HUES6 (cell line): ENCODE data around the gene FAM200C.

Source experiments
- H3K27ac ChIP-seq: 2 replicates; pipeline ENCODE4 v1.7.0; 2013; ENCODE audit warnings: low read depth, mild to moderate bottlenecking, low read length, inconsistent platforms
- H3K27me3 ChIP-seq: 2 replicates; pipeline ENCODE4 v1.6.1; 2013; ENCODE audit warnings: low read length; ENCODE audit not compliant: control insufficient read depth, insufficient read depth
- H3K36me3 ChIP-seq: 2 replicates; pipeline ENCODE4 v1.6.1; 2013; ENCODE audit warnings: low read length; ENCODE audit not compliant: control insufficient read depth, insufficient read depth
- H3K4me1 ChIP-seq: 2 replicates; pipeline ENCODE4 v1.6.1; 2013; ENCODE audit warnings: low read length; ENCODE audit not compliant: control insufficient read depth, insufficient read depth
- H3K4me3 ChIP-seq: 2 replicates; pipeline ENCODE4 v1.5.1; 2013; ENCODE audit warnings: low read depth, low read length
- H3K9ac ChIP-seq: one replicate; pipeline ENCODE4 v1.6.1; 2013; ENCODE audit warnings: mild to moderate bottlenecking, low read length
- H3K9me3 ChIP-seq: 2 replicates; pipeline ENCODE4 v1.6.1; 2013; ENCODE audit warnings: low read depth, low read length; ENCODE audit not compliant: control insufficient read depth, insufficient read depth

Gene FAM200C

GRCh38 chr5:160380041-160380440, 19.8 kb downstream of the FAM200C start:
- Histone ChIP-seq H3K36me3 (no peaks in the 10 kb centered on the region), H3K4me3 (no peak overlapping the region)

GRCh38 chr5:160379511-160379910, 20.3 kb downstream of the FAM200C start:
- no peaks in the 10 kb centered on the region for H3K9me3 ChIP-seq
- no peaks in the 10 kb centered on the region for H3K4me1 ChIP-seq
- H3K27ac ChIP-seq = no peak overlapping the region
- H3K9ac ChIP-seq = no peak overlapping the region
- H3K36me3 ChIP-seq = no peaks in the 10 kb centered on the region
- 0 out of 2 replicates have a peak, but pooled peaks cover 6% of the 10 kb centered on the region for H3K27me3 ChIP-seq
- no peak overlapping the region for H3K4me3 ChIP-seq

More at GRCh38 chr5:160380041-160380440, 19.8 kb downstream of the FAM200C start:
- H3K9me3 ChIP-seq = no peaks in the 10 kb centered on the region
- H3K9ac ChIP-seq = no peak overlapping the region
- no peaks in the 10 kb centered on the region for H3K4me1 ChIP-seq
- H3K27ac ChIP-seq = no peak overlapping the region
- 0 out of 2 replicates have a peak, but pooled peaks cover 3% of the 10 kb centered on the region for H3K27me3 ChIP-seq

- no peaks in the 10 kb centered on the region for H3K9me3 ChIP-seq
- H3K4me1 ChIP-seq = no peaks in the 10 kb centered on the region
- H3K27me3 ChIP-seq = peaks cover 12% of the 10 kb centered on the region; the same call in 1 of the 2 replicates
- no peak overlapping the region for H3K9ac ChIP-seq
- no peak overlapping the region for H3K4me3 ChIP-seq
- H3K27ac ChIP-seq = no peak overlapping the region
- H3K36me3 ChIP-seq = no peaks in the 10 kb centered on the region
Measured at GRCh38 chr5:160378330-160378729, 21.5 kb downstream of the FAM200C start.

GRCh38 chr5:160377651-160378050, 22.2 kb downstream of the FAM200C start:
- no peak overlapping the region for H3K9ac ChIP-seq
- peaks cover 13% of the 10 kb centered on the region; the same call in 1 of the 2 replicates for H3K27me3 ChIP-seq
- no peak overlapping the region for H3K4me3 ChIP-seq
- H3K27ac ChIP-seq = no peak overlapping the region
- H3K36me3 ChIP-seq = no peaks in the 10 kb centered on the region
- H3K4me1 ChIP-seq = no peaks in the 10 kb centered on the region
- H3K9me3 ChIP-seq = no peaks in the 10 kb centered on the region

GRCh38 chr5:160376416-160376815, 23.4 kb downstream of the FAM200C start:
- H3K9ac ChIP-seq = no peak overlapping the region
- H3K27ac ChIP-seq = no peak overlapping the region
- H3K9me3 ChIP-seq = no peaks in the 10 kb centered on the region
- H3K4me1 ChIP-seq = no peaks in the 10 kb centered on the region
- H3K4me3 ChIP-seq = no peak overlapping the region
- peaks cover 25% of the 10 kb centered on the region for H3K27me3 ChIP-seq
- no peaks in the 10 kb centered on the region for H3K36me3 ChIP-seq

GRCh38 chr5:160375701-160376100, 24.2 kb downstream of the FAM200C start:
- peaks cover 1% of the 10 kb centered on the region for H3K4me1 ChIP-seq
- H3K4me3 ChIP-seq = no peak overlapping the region
- H3K27me3 ChIP-seq = peaks cover 32% of the 10 kb centered on the region
- H3K9me3 ChIP-seq = no peaks in the 10 kb centered on the region
- no peaks in the 10 kb centered on the region for H3K36me3 ChIP-seq
- H3K9ac ChIP-seq = no peak overlapping the region
- no peak overlapping the region for H3K27ac ChIP-seq

- Histone ChIP-seq H3K36me3 (no peaks in the 10 kb centered on the region), H3K4me1 (peaks cover 4% of the 10 kb centered on the region), H3K9ac (no peak overlapping the region), H3K9me3 (no peaks in the 10 kb centered on the region), H3K27me3 (peaks cover 37% of the 10 kb centered on the region), H3K27ac (no peak overlapping the region), H3K4me3 (no peak overlapping the region)
Measured at GRCh38 chr5:160375166-160375565, 24.7 kb downstream of the FAM200C start.

GRCh38 chr5:160371294-160371693, 28.6 kb downstream of the FAM200C start:
- Histone ChIP-seq H3K36me3 (no peaks in the 10 kb centered on the region), H3K27ac (no peak overlapping the region), H3K9me3 (no peaks in the 10 kb centered on the region), H3K4me3 (no peak overlapping the region), H3K4me1 (peaks cover 4% of the 10 kb centered on the region), H3K27me3 (peaks cover 52% of the 10 kb centered on the region), H3K9ac (no peak overlapping the region)

GRCh38 chr5:160370713-160371034, 29.2 kb downstream of the FAM200C start:
- H3K4me3 ChIP-seq = peak overlapping the region; percentile 55
- H3K27me3 ChIP-seq = peaks cover 52% of the 10 kb centered on the region
- H3K27ac ChIP-seq = no peak overlapping the region
- no peaks in the 10 kb centered on the region for H3K36me3 ChIP-seq
- H3K9me3 ChIP-seq = no peaks in the 10 kb centered on the region
- H3K4me1 ChIP-seq = peaks cover 4% of the 10 kb centered on the region
- peak overlapping the region; percentile 10 for H3K9ac ChIP-seq

GRCh38 chr5:160369990-160370712, 29.7 kb downstream of the FAM200C start, which contains the start of gene C1QTNF2:
Gene C1QTNF2, minus strand, starts transcription at chr5:160370626. Its CDS starts 15,615 bp downstream, at chr5:160355011.
- H3K27me3 ChIP-seq = peaks cover 51% of the 10 kb centered on the region

GRCh38 chr5:160367885-160368284, 32.0 kb downstream of the FAM200C start:
- Histone ChIP-seq H3K36me3 (no peaks in the 10 kb centered on the region), H3K4me1 (peaks cover 4% of the 10 kb centered on the region), H3K9ac (no peak overlapping the region), H3K27me3 (peaks cover 41% of the 10 kb centered on the region), H3K27ac (no peak overlapping the region), H3K4me3 (no peak overlapping the region), H3K9me3 (no peaks in the 10 kb centered on the region)

More at GRCh38 chr5:160369990-160370712, 29.7 kb downstream of the FAM200C start, which contains the start of gene C1QTNF2:
- peak within 1 kb of the TSS; percentile 55 for H3K4me3 ChIP-seq
- H3K36me3 ChIP-seq = no peaks in the 10 kb centered on the region
- peaks cover 4% of the 10 kb centered on the region for H3K4me1 ChIP-seq
- peak within 1 kb of the TSS; percentile 10 for H3K9ac ChIP-seq
- H3K9me3 ChIP-seq = no peaks in the 10 kb centered on the region
- no peak within 1 kb of the TSS for H3K27ac ChIP-seq
